ENCODE measurements around the gene GPRC5B. TPM values are rescaled to one million over a fixed set of nuclear protein-coding genes. Genes with fewer than 3 reads are reported as not detected.

GPRC5B gene
- total RNA-seq, 4 donors from 2014 or later, result 1.9 to 17.3 (median 5.1) TPM

- WGBS, 2 donors (ENCODE audit: low coverage in 1 of 2), result 79 to 83% methylated on average over 7 to 12 of the region's 12 CpGs
- no peaks in the 10 kb centered on the region for H3K4me1 ChIP-seq
- H3K4me3 ChIP-seq, result no peak overlapping the region
- in situ Hi-C loops (cut with MboI; ENCODE audit: low pct_ligation_motif_present in 1 of 4, low pct_unique_long_range_greater_than_20kb in 1 of 4, low sequenced_read_pairs in 3 of 4) (no loop called here), intact Hi-C loops (cut with DNase I; ENCODE audit: low total_unique reads) (no loop called here)
- no peak for DNase-seq
- H3K36me3 ChIP-seq, result no peaks in the 10 kb centered on the region
- H3K9me3 ChIP-seq, result no peaks in the 10 kb centered on the region
- TF ChIP-seq POLR2A (IDR thresholded peaks at IDR 0.05) (no peak), POLR2AphosphoS5 (IDR thresholded peaks at IDR 0.05) (no peak), CTCF (IDR thresholded peaks at IDR 0.05) (no peak), EP300 (IDR thresholded peaks at IDR 0.05; ENCODE audit: low read depth) (no peak)
- H3K27ac ChIP-seq, result no peak overlapping the region
- H3K27me3 ChIP-seq, result no peaks in the 10 kb centered on the region
These were observed 11.7 kb downstream of the GPRC5B start for GRCh38 chr16:19872935-19873334.

GRCh38 chr16:19872179-19872863, 12.3 kb downstream of the GPRC5B start:
- Histone ChIP-seq H3K27ac (no peak overlapping the region), H3K36me3 (no peaks in the 10 kb centered on the region), H3K9me3 (no peaks in the 10 kb centered on the region), H3K4me1 (no peaks in the 10 kb centered on the region), H3K27me3 (no peaks in the 10 kb centered on the region), H3K4me3 (no peak overlapping the region)
- DNase-seq, result no peak
- WGBS, 2 donors (ENCODE audit: low coverage in 1 of 2), result 93 to 94% methylated on average over 11 to 31 of the region's 33 CpGs
- TF ChIP-seq POLR2AphosphoS5 (IDR thresholded peaks at IDR 0.05), result no peak
- TF ChIP-seq POLR2A (IDR thresholded peaks at IDR 0.05), result no peak
- TF ChIP-seq CTCF (IDR thresholded peaks at IDR 0.05), result no peak
- TF ChIP-seq EP300 (IDR thresholded peaks at IDR 0.05; ENCODE audit: low read depth), result no peak
- intact Hi-C loops (cut with DNase I; ENCODE audit: low total_unique reads) (no loop called here), in situ Hi-C loops (cut with MboI; ENCODE audit: low pct_ligation_motif_present in 1 of 4, low pct_unique_long_range_greater_than_20kb in 1 of 4, low sequenced_read_pairs in 3 of 4) (no loop called here)

- H3K27me3 ChIP-seq, result no peaks in the 10 kb centered on the region
- H3K4me1 ChIP-seq, result no peaks in the 10 kb centered on the region
- no peaks in the 10 kb centered on the region for H3K36me3 ChIP-seq
- no peaks in the 10 kb centered on the region for H3K9me3 ChIP-seq
- TF ChIP-seq EP300 (IDR thresholded peaks at IDR 0.05; ENCODE audit: low read depth), result no peak
- no peak for TF ChIP-seq CTCF (IDR thresholded peaks at IDR 0.05)
- no peak for TF ChIP-seq POLR2A (IDR thresholded peaks at IDR 0.05)
- no peak for TF ChIP-seq POLR2AphosphoS5 (IDR thresholded peaks at IDR 0.05)
- no peak for DNase-seq
- in situ Hi-C loops (cut with MboI; ENCODE audit: low pct_ligation_motif_present in 1 of 4, low pct_unique_long_range_greater_than_20kb in 1 of 4, low sequenced_read_pairs in 3 of 4), result no loop called here
- 91% methylated on average over 20 of the region's 20 CpGs; no CpG with 5 or more reads in 1 of the 2 donors for WGBS, 2 donors (ENCODE audit: low coverage in 1 of 2)
- intact Hi-C loops (cut with DNase I; ENCODE audit: low total_unique reads), result no loop called here
- H3K4me3 ChIP-seq, result no peak overlapping the region
- H3K27ac ChIP-seq, result no peak overlapping the region
These were observed 12.9 kb downstream of the GPRC5B start for GRCh38 chr16:19871721-19872120.

- in situ Hi-C loops (cut with MboI; ENCODE audit: low pct_ligation_motif_present in 1 of 4, low pct_unique_long_range_greater_than_20kb in 1 of 4, low sequenced_read_pairs in 3 of 4), result no loop called here
These were observed 16.2 kb downstream of the GPRC5B start for GRCh38 chr16:19868421-19868820.

More at GRCh38 chr16:19868421-19868820, 16.2 kb downstream of the GPRC5B start:
- H3K9me3 ChIP-seq, result no peaks in the 10 kb centered on the region
- 77 to 100% methylated on average over 1 to 9 of the region's 9 CpGs for WGBS, 2 donors (ENCODE audit: low coverage in 1 of 2)
- no peak for TF ChIP-seq CTCF (IDR thresholded peaks at IDR 0.05)
- no peak for TF ChIP-seq EP300 (IDR thresholded peaks at IDR 0.05; ENCODE audit: low read depth)
- TF ChIP-seq POLR2AphosphoS5 (IDR thresholded peaks at IDR 0.05), result no peak
- H3K27me3 ChIP-seq, result no peaks in the 10 kb centered on the region
- H3K36me3 ChIP-seq, result no peaks in the 10 kb centered on the region
- no peak overlapping the region for H3K27ac ChIP-seq
- H3K4me1 ChIP-seq, result no peaks in the 10 kb centered on the region
- H3K4me3 ChIP-seq, result no peak overlapping the region
- intact Hi-C loops (cut with DNase I; ENCODE audit: low total_unique reads), result no loop called here
- no peak for DNase-seq

All from transverse colon (tissue), 4 donors.